Upper lobe of right lung (tissue), 1 donor: Measurements from ENCODE around the gene RTP4. TPM values are rescaled to one million over a fixed set of nuclear protein-coding genes. Genes with fewer than 3 reads are reported as not detected.
A peak's percentile ranks its signal among the peaks of the same experiment; 100 is the strongest.

Experiments used
- ATAC-seq: fragments of 200-7000 bp; cut with Tn5 transposase; one replicate; pipeline ENCODE4 v1.9.1; 2020; ENCODE audit warnings: mild to moderate bottlenecking, moderate library complexity
- DNase-seq: peaks from one replicate; pipeline ENCODE4 v3.0.0-alpha.2; 2020
- H3K27ac ChIP-seq: fragments of 200-600 bp; one replicate; pipeline ENCODE4 v1.8.0; 2022
- H3K27me3 ChIP-seq: fragments of 200-600 bp; one replicate; pipeline ENCODE4 v1.8.0; 2022; ENCODE audit warnings: mild to moderate bottlenecking
- H3K36me3 ChIP-seq: fragments of 200-600 bp; one replicate; pipeline ENCODE4 v1.8.0; 2022
- H3K4me1 ChIP-seq: fragments of 200-600 bp; one replicate; pipeline ENCODE4 v1.8.0; 2022
- H3K4me3 ChIP-seq: fragments of 200-600 bp; one replicate; pipeline ENCODE4 v1.8.0; 2022; ENCODE audit warnings: mild to moderate bottlenecking
- H3K9me3 ChIP-seq: fragments of 200-600 bp; one replicate; pipeline ENCODE4 v1.8.0; 2022
- CTCF ChIP-seq: fragments of 200-600 bp; IDR thresholded peaks from one replicate; pipeline ENCODE4 v1.8.0; 2022; ENCODE audit warnings: antibody characterized with exemption
- intact Hi-C: fragments of 100-400 bp; cut with DNase I; formaldehyde crosslinking; loops from one replicate; pipeline ENCODE4 v1.11.0; 2022
- long read RNA-seq: library from polyadenylated mRNA; unstranded; transcript quantifications from one replicate; pipeline ENCODE4 v2.0.0, GENCODE V29; 2021
- total RNA-seq: library from RNA; stranded (reverse); fragmentation: NEBNext Ultra II Directional; extraction: Animal tissue kit (Norgen Biotek cat#: 25700); gene quantifications from one replicate; pipeline ENCODE4 v1.2.1, GENCODE V29; 2021
- donor health status: DM: no; HTN: yes; CAD: no; lungs with severe emphysema.

RTP4 gene
- total RNA-seq: 5.6 TPM
- long read RNA-seq, transcript RTP4-201 (2 exons, 1,554 nt): major isoform, 7 of 7 reads
- long read RNA-seq, partial matches to known transcripts: 0 of 7 reads
- long read RNA-seq, other reads (novel, unspliced or antisense): 0 of 7 reads

GRCh38 chr3:187368251-187369088 lies at the start of gene RTP4:
TSS of gene RTP4 (plus strand) at chr3:187368385. CDS start at chr3:187368442, 57 bp downstream.
- ATAC-seq (peak; percentile 79), DNase-seq (no peak)
- Histone ChIP-seq H3K9me3 (no peaks in the 10 kb centered on the region), H3K36me3 (no peaks in the 10 kb centered on the region), H3K4me1 (peaks cover 23% of the 10 kb centered on the region), H3K27ac (peak within 1 kb of the TSS; percentile 91), H3K27me3 (no peaks in the 10 kb centered on the region), H3K4me3 (peak within 1 kb of the TSS; percentile 54)
- no peak for TF ChIP-seq CTCF
- intact Hi-C loops: no loop called here

- peaks cover 12% of the 10 kb centered on the region for H3K4me1 ChIP-seq
- H3K9me3 ChIP-seq: no peaks in the 10 kb centered on the region
- peaks cover 4% of the 10 kb centered on the region for H3K27me3 ChIP-seq
- H3K36me3 ChIP-seq: no peaks in the 10 kb centered on the region
- intact Hi-C loops: no loop called here
- DNase-seq (no peak), ATAC-seq (peak; percentile 73)
- H3K4me3 ChIP-seq: peak overlapping the region; percentile 38
- TF ChIP-seq CTCF: peak; percentile 84
- no peak overlapping the region for H3K27ac ChIP-seq
Measured at GRCh38 chr3:187318819-187319616, 49.2 kb upstream of the RTP4 start.

- ATAC-seq: peak; percentile 98
Measured at GRCh38 chr3:187319699-187320302, 48.4 kb upstream of the RTP4 start.

GRCh38 chr3:187321766-187322165 lies 46.4 kb upstream of the RTP4 start:
- ATAC-seq (no peak), DNase-seq (no peak)
- H3K27ac ChIP-seq: no peak overlapping the region
- no peaks in the 10 kb centered on the region for H3K27me3 ChIP-seq
- intact Hi-C loops: loop anchor here (5.0 kb wide), 1 partner anchor 356 kb away; no protein-coding TSS in a partner anchor
- H3K9me3 ChIP-seq: no peaks in the 10 kb centered on the region
- H3K4me1 ChIP-seq: peaks cover 12% of the 10 kb centered on the region
- no peak for TF ChIP-seq CTCF
- no peak overlapping the region for H3K4me3 ChIP-seq
- H3K36me3 ChIP-seq: no peaks in the 10 kb centered on the region

More at GRCh38 chr3:187319699-187320302, 48.4 kb upstream of the RTP4 start:
- H3K4me1 ChIP-seq: peaks cover 12% of the 10 kb centered on the region
- peak; percentile 69 for DNase-seq
- no peaks in the 10 kb centered on the region for H3K27me3 ChIP-seq
- H3K4me3 ChIP-seq: no peak overlapping the region
- intact Hi-C loops: loop anchor here (5.0 kb wide), 1 partner anchor 358 kb away; no protein-coding TSS in a partner anchor
- H3K27ac ChIP-seq: no peak overlapping the region
- H3K9me3 ChIP-seq: no peaks in the 10 kb centered on the region
- TF ChIP-seq CTCF: peak; percentile 87
- no peaks in the 10 kb centered on the region for H3K36me3 ChIP-seq

GRCh38 chr3:187322291-187322690 lies 45.9 kb upstream of the RTP4 start:
- Histone ChIP-seq H3K27me3 (no peaks in the 10 kb centered on the region), H3K27ac (no peak overlapping the region), H3K9me3 (no peaks in the 10 kb centered on the region), H3K4me1 (peaks cover 12% of the 10 kb centered on the region), H3K4me3 (no peak overlapping the region), H3K36me3 (no peaks in the 10 kb centered on the region)
- ATAC-seq (no peak), DNase-seq (no peak)
- intact Hi-C loops: loop anchor here (5.0 kb wide), 1 partner anchor 355 kb away; no protein-coding TSS in a partner anchor
- no peak for TF ChIP-seq CTCF
